GM18951 (cell line): ENCODE results near the gene GPD1.
"Not testable (repeated sequence)": the region's sequence is repeated elsewhere in the genome, so short reads cannot be mapped to it uniquely, and the experiment has no call there.

Experiments
- POLR2A ChIP-seq: IDR thresholded peaks from 4 replicates; pipeline ENCODE4 v1.6.1; 2011; ENCODE audit warnings: mild to moderate bottlenecking; ENCODE audit not compliant: insufficient read length, insufficient read depth; ENCODE audit errors: extremely low read depth
- in situ Hi-C: fragments of 300-500 bp; cut with MboI; formaldehyde crosslinking; loops from one replicate; pipeline ENCODE4 v1.12.0; 2022; ENCODE audit warnings: low sequenced_read_pairs, mixed read lengths, inconsistent platforms; ENCODE audit not compliant: unreplicated experiment

GPD1 gene

GRCh38 chr12:50129290-50129689 lies 25.5 kb downstream of the GPD1 start:
- in situ Hi-C loops, result no loop called here
- TF ChIP-seq POLR2A, result no peak

GRCh38 chr12:50132505-50133135 lies 28.8 kb downstream of the GPD1 start:
- TF ChIP-seq POLR2A, result no peak
- in situ Hi-C loops, result no loop called here

GRCh38 chr12:50142993-50143392 lies 39.2 kb downstream of the GPD1 start:
- no peak for TF ChIP-seq POLR2A
- in situ Hi-C loops, result no loop called here

- in situ Hi-C loops, result no loop called here
- no peak for TF ChIP-seq POLR2A
Measured at GRCh38 chr12:50145439-50145838, 41.6 kb downstream of the GPD1 start.

- TF ChIP-seq POLR2A, result no peak
- in situ Hi-C loops, result no loop called here
Measured at GRCh38 chr12:50147281-50147680, 43.5 kb downstream of the GPD1 start.

- in situ Hi-C loops, result not testable (repeated sequence)
Measured at GRCh38 chr12:50148011-50148410, 44.2 kb downstream of the GPD1 start.

- TF ChIP-seq POLR2A, result no peak
- in situ Hi-C loops, result no loop called here
Measured at GRCh38 chr12:50149311-50149710, 45.5 kb downstream of the GPD1 start.

- no peak for TF ChIP-seq POLR2A
- in situ Hi-C loops, result no loop called here
Measured at GRCh38 chr12:50151047-50151687, 47.4 kb downstream of the GPD1 start.

GRCh38 chr12:50154947-50155346 lies 51.1 kb downstream of the GPD1 start:
- in situ Hi-C loops, result not testable (repeated sequence)

- no peak for TF ChIP-seq POLR2A
- in situ Hi-C loops, result no loop called here
Measured at GRCh38 chr12:50156641-50157040, 52.8 kb downstream of the GPD1 start.

- no peak for TF ChIP-seq POLR2A
- in situ Hi-C loops, result no loop called here
Measured at GRCh38 chr12:50157259-50157658, 53.5 kb downstream of the GPD1 start.

- TF ChIP-seq POLR2A, result no peak
Measured at GRCh38 chr12:50160643-50161042, 56.8 kb downstream of the GPD1 start.

More at GRCh38 chr12:50160643-50161042, 56.8 kb downstream of the GPD1 start:
- in situ Hi-C loops, result no loop called here
